Measurements from ENCODE around the gene CCDC148.

The CCDC148 gene

GRCh38 chr2:158385646-158386045 is 70.9 kb downstream of the CCDC148 start:
- TF ChIP-seq EP300 (IDR thresholded peaks at IDR 0.05; ENCODE audit: borderline replicate concordance) (no peak), ZBTB7A (IDR thresholded peaks at IDR 0.05; ENCODE audit: low read depth) (no peak)

GRCh38 chr2:158381978-158382377 is 74.6 kb downstream of the CCDC148 start:
- TF ChIP-seq EP300 (IDR thresholded peaks at IDR 0.05; ENCODE audit: borderline replicate concordance): no peak
- no peak for TF ChIP-seq TEAD4 (IDR thresholded peaks at IDR 0.05)
- no peak for TF ChIP-seq RAD21 (IDR thresholded peaks at IDR 0.05; ENCODE audit: low read depth)
- no peak for TF ChIP-seq YY1 (IDR thresholded peaks at IDR 0.05; ENCODE audit: low read depth)
- no peak for TF ChIP-seq TCF12 (IDR thresholded peaks at IDR 0.05; ENCODE audit: low read depth)
- TF ChIP-seq CEBPB (IDR thresholded peaks at IDR 0.05): no peak
- TF ChIP-seq CREB1 (IDR thresholded peaks at IDR 0.05; ENCODE audit: low read depth): no peak

GRCh38 chr2:158381205-158381604 is 75.3 kb downstream of the CCDC148 start:
- TF ChIP-seq EP300 (IDR thresholded peaks at IDR 0.05; ENCODE audit: borderline replicate concordance) (no peak), REST (IDR thresholded peaks at IDR 0.05; ENCODE audit: low read depth) (no peak), FOXM1 (IDR thresholded peaks at IDR 0.05; ENCODE audit: borderline replicate concordance, low read depth) (no peak), TAF1 (IDR thresholded peaks at IDR 0.05; ENCODE audit: low read depth) (no peak), EGR1 (IDR thresholded peaks at IDR 0.05) (no peak), TEAD4 (IDR thresholded peaks at IDR 0.05) (no peak), MAX (IDR thresholded peaks at IDR 0.05) (no peak), CEBPB (IDR thresholded peaks at IDR 0.05) (no peak), TCF12 (IDR thresholded peaks at IDR 0.05; ENCODE audit: low read depth) (no peak), CREB1 (IDR thresholded peaks at IDR 0.05; ENCODE audit: low read depth) (no peak), RAD21 (IDR thresholded peaks at IDR 0.05; ENCODE audit: low read depth) (no peak), USF1 (IDR thresholded peaks at IDR 0.05) (no peak), YY1 (IDR thresholded peaks at IDR 0.05; ENCODE audit: low read depth) (no peak)

- TF ChIP-seq FOXM1 (IDR thresholded peaks at IDR 0.05; ENCODE audit: borderline replicate concordance, low read depth): no peak
- no peak for TF ChIP-seq YY1 (IDR thresholded peaks at IDR 0.05; ENCODE audit: low read depth)
- TF ChIP-seq TCF12 (IDR thresholded peaks at IDR 0.05; ENCODE audit: low read depth): no peak
- no peak for TF ChIP-seq CEBPB (IDR thresholded peaks at IDR 0.05)
- no peak for TF ChIP-seq EP300 (IDR thresholded peaks at IDR 0.05; ENCODE audit: borderline replicate concordance)
- TF ChIP-seq EGR1 (IDR thresholded peaks at IDR 0.05): no peak
- no peak for TF ChIP-seq ZBTB7A (IDR thresholded peaks at IDR 0.05; ENCODE audit: low read depth)
- TF ChIP-seq USF1 (IDR thresholded peaks at IDR 0.05): no peak
- TF ChIP-seq NFIC (IDR thresholded peaks at IDR 0.05): no peak
Measured at GRCh38 chr2:158380746-158381145, 75.8 kb downstream of the CCDC148 start.

- TF ChIP-seq TAF1 (IDR thresholded peaks at IDR 0.05; ENCODE audit: low read depth) (no peak), EGR1 (IDR thresholded peaks at IDR 0.05) (no peak), CREB1 (IDR thresholded peaks at IDR 0.05; ENCODE audit: low read depth) (no peak), ZBTB7A (IDR thresholded peaks at IDR 0.05; ENCODE audit: low read depth) (no peak), NFIC (IDR thresholded peaks at IDR 0.05) (no peak), USF1 (IDR thresholded peaks at IDR 0.05) (no peak), FOXM1 (IDR thresholded peaks at IDR 0.05; ENCODE audit: borderline replicate concordance, low read depth) (no peak), CEBPB (IDR thresholded peaks at IDR 0.05) (no peak), TEAD4 (IDR thresholded peaks at IDR 0.05) (no peak)
Measured at GRCh38 chr2:158378926-158379325, 77.6 kb downstream of the CCDC148 start.

- TF ChIP-seq CEBPB (IDR thresholded peaks at IDR 0.05) (no peak), NFIC (IDR thresholded peaks at IDR 0.05) (no peak), EGR1 (IDR thresholded peaks at IDR 0.05) (no peak), FOXM1 (IDR thresholded peaks at IDR 0.05; ENCODE audit: borderline replicate concordance, low read depth) (no peak), TCF12 (IDR thresholded peaks at IDR 0.05; ENCODE audit: low read depth) (no peak), YY1 (IDR thresholded peaks at IDR 0.05; ENCODE audit: low read depth) (no peak), REST (IDR thresholded peaks at IDR 0.05; ENCODE audit: low read depth) (no peak), USF1 (IDR thresholded peaks at IDR 0.05) (no peak), ZBTB7A (IDR thresholded peaks at IDR 0.05; ENCODE audit: low read depth) (no peak), EP300 (IDR thresholded peaks at IDR 0.05; ENCODE audit: borderline replicate concordance) (no peak), RAD21 (IDR thresholded peaks at IDR 0.05; ENCODE audit: low read depth) (no peak), MAX (IDR thresholded peaks at IDR 0.05) (no peak), TAF1 (IDR thresholded peaks at IDR 0.05; ENCODE audit: low read depth) (no peak)
Measured at GRCh38 chr2:158366342-158366741, 90.2 kb downstream of the CCDC148 start.

Data from Ishikawa (cell line).